Smooth muscle cell (in vitro differentiated cells): ENCODE measurements around the gene TPSD1. TPM values are rescaled to one million over a fixed set of nuclear protein-coding genes. Genes with fewer than 3 reads are reported as not detected.

Source experiments
- DNase-seq: peaks from one replicate; lab custom pipeline; 2025; ENCODE audit not compliant: unreplicated experiment; lab: John Stamatoyannopoulos, UW
- H2AFZ ChIP-seq: fragments of 200-600 bp; sonication (generic); 2 replicates; pipeline ENCODE4 v1.6.0; 2016; ENCODE audit warnings: antibody characterized with exemption, low read depth, mild to moderate bottlenecking
- H3F3A ChIP-seq: fragments of 200-600 bp; sonication (generic); 2 replicates; pipeline ENCODE4 v1.6.0; 2017; ENCODE audit warnings: antibody characterized with exemption, low read depth
- H3K27ac ChIP-seq: fragments of 200-600 bp; sonication (generic); 2 replicates; pipeline ENCODE4 v1.5.1; 2016; ENCODE audit warnings: low read depth, mild to moderate bottlenecking
- H3K27me3 ChIP-seq: fragments of 200-600 bp; sonication (generic); 2 replicates; pipeline ENCODE4 v1.6.1; 2016; ENCODE audit warnings: low read depth, mild to moderate bottlenecking
- H3K36me3 ChIP-seq: fragments of 200-600 bp; sonication (generic); 2 replicates; pipeline ENCODE4 v1.5.1; 2016; ENCODE audit warnings: low read depth
- H3K4me1 ChIP-seq: fragments of 200-600 bp; sonication (generic); 2 replicates; pipeline ENCODE4 v1.5.1; 2016; ENCODE audit warnings: low read depth
- H3K4me2 ChIP-seq: fragments of 200-600 bp; sonication (generic); 2 replicates; pipeline ENCODE4 v1.6.0; 2016; ENCODE audit warnings: mild to moderate bottlenecking
- H3K4me3 ChIP-seq: fragments of 200-600 bp; sonication (generic); 2 replicates; pipeline ENCODE4 v1.5.1; 2016; ENCODE audit warnings: mild to moderate bottlenecking
- H3K79me2 ChIP-seq: fragments of 200-600 bp; sonication (generic); 2 replicates; pipeline ENCODE4 v1.6.0; 2016; ENCODE audit warnings: low read depth, mild to moderate bottlenecking
- H3K9ac ChIP-seq: fragments of 200-600 bp; sonication (generic); 2 replicates; pipeline ENCODE4 v1.6.0; 2016; ENCODE audit warnings: low read depth
- H3K9me3 ChIP-seq: fragments of 200-600 bp; sonication (generic); replicated peaks from 2 replicates; pipeline ENCODE4 v1.5.1; 2016; ENCODE audit warnings: low read depth
- H4K20me1 ChIP-seq: fragments of 200-600 bp; sonication (generic); 2 replicates; pipeline ENCODE4 v1.6.0; 2016; ENCODE audit warnings: low read depth
- WGBS: methylation state at CpG from one replicate; pipeline ENCODE4 v1.1.7; 2016; ENCODE audit warnings: low lambda C conversion rate; 5-methylcytosine and 5-hydroxymethylcytosine counted together
- polyA plus RNA-seq: library from polyadenylated mRNA; unstranded; fragments of >200 nt; fragmentation: Nextera tagmentation; extraction: Ambion mirVana; gene quantifications from 2 replicates; pipeline ENCODE4 v1.2.1, GENCODE V29; 2016
- total RNA-seq: library from RNA; depleted of rRNA; stranded (reverse); fragments of >200 nt; gene quantifications from 2 replicates; pipeline ENCODE4 v1.2.3, GENCODE V29; 2014
- TF ChIP-seq, protein P1 (sequence below): fragments of 200-600 bp; sonication (generic); IDR thresholded peaks from 2 replicates; pipeline ENCODE4 v1.5.1; 2017; ENCODE audit warnings: borderline replicate concordance, mild to moderate bottlenecking, antibody characterized with exemption; ENCODE audit not compliant: insufficient read depth, poor library complexity, severe bottlenecking

The TPSD1 gene
- total and polyA plus RNA-seq, 2 experiments from 2014 or later, result not detected

GRCh38 chr16:1217526-1217925 lies 38.3 kb upstream of the TPSD1 start:
- Histone ChIP-seq H3F3A (no peaks in the 10 kb centered on the region), H3K9ac (no peak overlapping the region), H2AFZ (no peak overlapping the region), H3K79me2 (no peaks in the 10 kb centered on the region), H3K9me3 (no peaks in the 10 kb centered on the region), H3K4me3 (no peak overlapping the region), H3K27ac (no peak overlapping the region), H3K36me3 (no peaks in the 10 kb centered on the region), H3K27me3 (no peaks in the 10 kb centered on the region), H3K4me1 (no peaks in the 10 kb centered on the region), H3K4me2 (no peak overlapping the region), H4K20me1 (no peaks in the 10 kb centered on the region)
- no peak for DNase-seq
- TF ChIP-seq, protein P1, sequence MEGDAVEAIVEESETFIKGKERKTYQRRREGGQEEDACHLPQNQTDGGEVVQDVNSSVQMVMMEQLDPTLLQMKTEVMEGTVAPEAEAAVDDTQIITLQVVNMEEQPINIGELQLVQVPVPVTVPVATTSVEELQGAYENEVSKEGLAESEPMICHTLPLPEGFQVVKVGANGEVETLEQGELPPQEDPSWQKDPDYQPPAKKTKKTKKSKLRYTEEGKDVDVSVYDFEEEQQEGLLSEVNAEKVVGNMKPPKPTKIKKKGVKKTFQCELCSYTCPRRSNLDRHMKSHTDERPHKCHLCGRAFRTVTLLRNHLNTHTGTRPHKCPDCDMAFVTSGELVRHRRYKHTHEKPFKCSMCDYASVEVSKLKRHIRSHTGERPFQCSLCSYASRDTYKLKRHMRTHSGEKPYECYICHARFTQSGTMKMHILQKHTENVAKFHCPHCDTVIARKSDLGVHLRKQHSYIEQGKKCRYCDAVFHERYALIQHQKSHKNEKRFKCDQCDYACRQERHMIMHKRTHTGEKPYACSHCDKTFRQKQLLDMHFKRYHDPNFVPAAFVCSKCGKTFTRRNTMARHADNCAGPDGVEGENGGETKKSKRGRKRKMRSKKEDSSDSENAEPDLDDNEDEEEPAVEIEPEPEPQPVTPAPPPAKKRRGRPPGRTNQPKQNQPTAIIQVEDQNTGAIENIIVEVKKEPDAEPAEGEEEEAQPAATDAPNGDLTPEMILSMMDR, result no peak
- 97% methylated on average over 24 of the region's 24 CpGs for WGBS

- Histone ChIP-seq H3K4me3 (no peak overlapping the region), H2AFZ (no peak overlapping the region), H3K79me2 (no peaks in the 10 kb centered on the region), H4K20me1 (no peaks in the 10 kb centered on the region), H3K27me3 (no peaks in the 10 kb centered on the region), H3K4me1 (no peaks in the 10 kb centered on the region), H3K27ac (no peak overlapping the region), H3K9ac (no peak overlapping the region), H3F3A (no peaks in the 10 kb centered on the region), H3K4me2 (no peak overlapping the region), H3K9me3 (no peaks in the 10 kb centered on the region), H3K36me3 (no peaks in the 10 kb centered on the region)
- no peak for DNase-seq
- TF ChIP-seq, protein P1, result no peak
- 97% methylated on average over 40 of the region's 49 CpGs for WGBS
Measured at GRCh38 chr16:1218061-1218929, 37.6 kb upstream of the TPSD1 start.

DNA sequence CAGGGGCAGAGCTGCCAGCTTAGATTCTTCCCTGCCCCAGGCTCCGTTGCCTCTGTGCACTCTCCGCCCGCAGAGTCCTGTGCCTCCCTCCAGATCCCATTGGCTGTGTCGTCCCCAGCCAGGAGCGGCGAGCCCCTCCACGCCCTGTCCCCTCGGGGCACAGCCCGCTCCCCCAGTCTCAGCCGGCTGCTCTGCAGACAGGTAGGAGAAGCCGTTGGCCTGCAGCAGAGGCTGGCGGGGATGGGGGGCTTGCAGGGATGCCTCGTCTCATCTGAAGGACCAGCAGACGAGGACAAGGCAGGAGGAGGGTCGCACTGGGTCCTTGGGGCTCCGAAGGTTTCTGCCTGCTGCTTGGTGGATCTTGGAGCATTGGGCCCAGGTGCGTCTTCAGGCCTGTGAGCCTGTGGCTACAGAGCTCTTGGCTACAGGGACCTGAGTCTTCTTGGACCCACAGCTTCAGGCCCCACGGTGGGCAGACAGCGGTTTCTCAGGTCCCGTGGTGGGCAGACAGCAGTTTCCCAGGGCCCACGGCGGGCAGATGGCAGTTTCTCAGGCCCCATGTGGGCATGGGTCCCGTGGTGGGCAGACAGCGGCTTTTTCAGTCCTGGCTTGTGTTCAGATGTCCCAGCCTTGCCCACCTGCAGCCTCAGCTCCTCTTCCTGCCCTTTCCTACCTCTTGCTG lies 36.8 kb upstream of the TPSD1 start:
- Histone ChIP-seq H3K27me3 (no peaks in the 10 kb centered on the region), H3K79me2 (no peaks in the 10 kb centered on the region), H3K9me3 (no peaks in the 10 kb centered on the region), H3K4me1 (no peaks in the 10 kb centered on the region), H3F3A (no peaks in the 10 kb centered on the region), H3K4me3 (no peak overlapping the region), H3K9ac (no peak overlapping the region), H4K20me1 (no peaks in the 10 kb centered on the region), H3K4me2 (no peak overlapping the region), H2AFZ (no peak overlapping the region), H3K27ac (no peak overlapping the region), H3K36me3 (no peaks in the 10 kb centered on the region)
- DNase-seq, result no peak
- 96% methylated on average over 22 of the region's 24 CpGs for WGBS
- TF ChIP-seq, protein P1, result no peak
